GM12801 (cell line): ENCODE data around the gene TUBAL3.

ENCODE experiments used
- TF ChIP-seq, protein P1 (sequence below): IDR thresholded peaks from one replicate; pipeline ENCODE4 v1.5.1; 2011; ENCODE audit warnings: control low read depth; ENCODE audit not compliant: insufficient read length; ENCODE audit errors: extremely low read depth

Gene TUBAL3

DNA sequence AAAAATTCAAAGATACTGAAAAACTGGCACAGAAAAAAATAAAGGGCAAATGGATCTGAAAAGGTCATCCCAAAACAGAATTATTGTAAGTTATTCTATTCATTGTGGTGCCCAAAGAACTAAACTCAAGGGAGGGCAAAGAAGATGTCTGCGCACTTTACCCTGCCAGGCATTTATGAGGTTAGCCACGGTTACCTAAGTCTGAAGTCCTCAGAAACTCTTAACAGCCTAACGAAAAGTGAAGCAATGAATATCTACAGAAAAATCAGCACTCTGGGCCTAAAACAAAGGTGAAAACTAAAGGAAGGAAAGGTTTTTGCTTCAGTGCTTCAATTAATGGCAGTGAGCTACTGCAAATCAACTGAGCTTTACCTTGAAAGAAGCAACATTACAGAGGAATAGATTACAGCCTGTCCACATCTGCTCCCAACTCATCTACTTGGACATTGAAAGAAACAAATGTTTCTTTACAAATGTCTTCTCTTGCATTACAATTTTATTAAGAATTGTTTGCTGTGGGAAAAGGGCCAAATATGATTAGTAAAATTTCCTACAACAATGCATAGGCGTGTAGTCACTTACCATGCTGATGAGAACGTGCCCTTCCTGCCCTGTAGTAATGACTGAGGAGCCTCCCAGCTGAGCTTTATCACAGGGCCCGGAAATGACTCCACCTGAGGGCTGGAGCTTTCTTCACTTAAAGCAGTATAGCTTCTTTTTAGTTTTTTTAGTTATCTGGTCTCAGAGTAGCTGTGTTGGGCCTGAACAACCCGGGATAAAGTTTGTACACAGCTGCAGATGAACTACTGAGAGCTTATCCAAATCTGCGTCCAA is at the start of gene TUBAL3:
Gene TUBAL3, minus strand, starts transcription at position 621 of the 834 bp plus-strand sequence. Its CDS starts 36 bp downstream, at position 585.
- TF ChIP-seq, protein P1, sequence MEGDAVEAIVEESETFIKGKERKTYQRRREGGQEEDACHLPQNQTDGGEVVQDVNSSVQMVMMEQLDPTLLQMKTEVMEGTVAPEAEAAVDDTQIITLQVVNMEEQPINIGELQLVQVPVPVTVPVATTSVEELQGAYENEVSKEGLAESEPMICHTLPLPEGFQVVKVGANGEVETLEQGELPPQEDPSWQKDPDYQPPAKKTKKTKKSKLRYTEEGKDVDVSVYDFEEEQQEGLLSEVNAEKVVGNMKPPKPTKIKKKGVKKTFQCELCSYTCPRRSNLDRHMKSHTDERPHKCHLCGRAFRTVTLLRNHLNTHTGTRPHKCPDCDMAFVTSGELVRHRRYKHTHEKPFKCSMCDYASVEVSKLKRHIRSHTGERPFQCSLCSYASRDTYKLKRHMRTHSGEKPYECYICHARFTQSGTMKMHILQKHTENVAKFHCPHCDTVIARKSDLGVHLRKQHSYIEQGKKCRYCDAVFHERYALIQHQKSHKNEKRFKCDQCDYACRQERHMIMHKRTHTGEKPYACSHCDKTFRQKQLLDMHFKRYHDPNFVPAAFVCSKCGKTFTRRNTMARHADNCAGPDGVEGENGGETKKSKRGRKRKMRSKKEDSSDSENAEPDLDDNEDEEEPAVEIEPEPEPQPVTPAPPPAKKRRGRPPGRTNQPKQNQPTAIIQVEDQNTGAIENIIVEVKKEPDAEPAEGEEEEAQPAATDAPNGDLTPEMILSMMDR = no peak

DNA sequence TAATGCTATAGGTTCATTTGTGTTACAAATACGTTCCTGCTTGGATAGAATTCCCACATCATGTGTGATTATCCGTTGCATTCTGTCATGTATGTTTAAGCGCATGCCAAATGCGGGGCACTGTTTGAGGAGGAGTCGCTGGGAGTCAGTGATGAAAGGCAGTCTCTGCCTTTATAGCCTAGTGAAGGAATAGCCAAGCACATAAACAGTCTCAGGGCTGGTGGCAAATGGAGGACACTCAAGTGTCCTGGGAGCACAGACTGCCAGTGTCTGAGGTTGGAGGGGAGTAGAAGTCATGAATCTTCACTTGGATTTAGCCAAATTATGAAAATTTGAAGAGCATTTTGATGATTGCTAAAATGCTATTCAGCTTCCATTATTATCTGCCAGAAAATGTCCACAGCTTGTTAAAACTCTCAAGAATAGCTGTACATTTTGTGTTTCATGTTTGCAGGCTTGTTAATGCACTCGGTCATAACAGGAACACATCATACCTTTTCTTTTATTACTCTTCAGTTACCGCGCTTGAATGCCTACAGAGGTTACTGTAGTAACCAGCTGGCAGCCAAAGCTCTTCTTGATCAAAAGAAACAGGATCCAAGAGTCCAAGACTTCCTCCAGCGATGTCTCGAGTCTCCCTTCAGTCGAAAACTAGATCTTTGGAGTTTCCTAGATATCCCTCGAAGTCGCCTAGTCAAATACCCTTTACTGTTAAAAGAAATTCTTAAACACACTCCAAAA is 49.3 kb upstream of the TUBAL3 start:
- TF ChIP-seq, protein P1 = no peak

DNA sequence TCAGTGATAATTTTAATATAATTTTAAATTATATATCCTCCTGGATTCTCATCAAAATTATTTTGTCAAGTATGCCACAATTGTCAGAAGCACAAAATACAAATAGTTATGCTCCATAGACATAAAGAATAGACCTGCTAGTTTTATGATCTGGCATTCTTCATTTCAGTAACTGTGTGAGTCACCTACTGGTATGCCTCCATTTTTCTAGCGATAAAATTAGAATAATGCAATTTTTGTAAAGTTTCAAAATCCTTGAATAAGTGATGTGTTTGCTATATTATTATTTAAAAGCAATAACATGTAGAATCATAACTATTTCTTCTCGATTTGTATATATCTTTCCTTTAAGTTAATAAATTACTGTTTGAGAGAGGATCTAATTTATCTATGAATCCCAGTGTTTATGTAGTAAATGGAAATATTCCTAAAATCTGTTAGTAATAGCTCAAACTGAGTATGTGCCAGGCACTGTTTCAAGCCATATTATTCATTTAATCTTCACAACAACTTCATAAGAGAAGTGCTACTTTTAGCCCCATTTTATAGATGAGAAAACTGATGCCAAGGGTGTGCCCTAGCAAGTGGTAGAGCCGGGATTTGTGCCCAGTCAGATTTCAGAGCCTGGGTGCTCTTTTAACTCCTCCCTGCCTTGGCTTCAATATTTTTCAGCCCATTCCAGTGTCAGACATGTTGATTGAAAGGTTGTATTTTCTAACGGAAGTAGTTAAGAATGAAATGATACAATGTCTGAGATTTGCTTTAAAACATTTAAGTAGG is 46.2 kb upstream of the TUBAL3 start:
- TF ChIP-seq, protein P1 = no peak

DNA sequence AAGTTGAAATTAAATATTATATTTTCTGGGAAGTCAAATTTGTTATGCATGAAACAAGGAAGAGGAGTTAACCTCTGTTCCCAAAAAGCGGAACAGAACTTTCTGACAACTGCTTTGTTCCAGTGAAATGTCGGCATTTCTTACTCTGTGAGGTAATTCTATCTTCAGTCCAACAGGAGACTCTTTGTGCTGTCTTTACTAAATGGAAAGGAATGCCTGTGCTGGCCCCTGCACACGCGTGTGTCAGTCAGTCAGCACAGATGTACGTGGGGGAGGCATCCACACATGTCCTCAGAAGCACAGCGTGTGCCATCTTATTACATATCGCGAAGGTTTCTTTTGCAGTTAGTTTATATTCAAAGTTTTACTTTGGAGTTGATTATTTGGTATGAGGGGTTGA is 45.2 kb upstream of the TUBAL3 start:
- TF ChIP-seq, protein P1 = no peak

DNA sequence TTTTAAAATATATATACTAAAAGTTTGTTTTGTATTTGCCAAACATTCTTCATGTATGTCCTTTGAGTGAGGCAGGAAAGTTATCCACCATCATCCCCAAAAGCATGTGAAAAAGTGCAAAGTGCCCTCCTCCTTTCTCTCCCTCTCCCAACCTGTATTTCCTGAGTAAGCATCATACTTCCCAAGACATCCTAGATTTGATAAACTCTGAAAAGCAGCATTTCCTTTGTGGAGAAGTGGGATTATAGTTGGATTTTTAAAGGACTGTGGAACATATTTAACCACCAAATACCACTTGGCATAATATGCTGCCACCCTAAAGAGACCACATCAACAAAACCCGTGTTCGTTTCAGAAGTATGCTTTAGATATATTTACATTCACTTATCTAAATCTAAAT is 44.6 kb upstream of the TUBAL3 start:
- TF ChIP-seq, protein P1 = no peak

DNA sequence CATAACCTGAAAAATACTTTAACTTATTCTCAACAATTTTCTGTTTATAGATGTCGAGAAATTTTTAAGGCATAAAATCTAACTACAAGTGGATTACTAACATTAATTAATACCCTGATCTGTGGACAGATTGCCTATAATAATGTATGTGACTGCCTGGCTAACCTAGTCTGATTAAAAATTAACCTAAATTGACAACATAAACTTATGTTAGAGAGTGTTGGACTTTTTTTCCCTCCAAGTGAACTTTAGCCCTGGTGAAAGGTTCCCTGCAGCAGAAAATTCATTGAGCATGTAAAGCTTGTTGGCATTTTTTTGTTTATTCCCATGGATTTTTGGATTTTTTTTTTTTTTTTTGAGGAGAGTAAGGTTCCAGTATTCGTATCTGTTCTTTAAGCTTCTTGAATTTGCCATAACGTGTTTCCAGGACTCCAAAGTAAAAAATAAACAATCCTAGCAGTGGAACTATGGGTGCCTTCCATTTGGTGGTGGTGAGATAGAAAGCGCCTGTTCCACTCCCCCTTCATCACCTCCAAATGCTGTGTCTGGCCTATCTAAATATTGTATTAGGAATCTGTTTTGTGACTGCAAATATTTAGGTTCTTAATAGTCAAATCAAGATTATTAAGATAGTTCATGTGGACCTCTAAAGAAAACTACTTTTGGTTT is 43.8 kb upstream of the TUBAL3 start:
- TF ChIP-seq, protein P1 = no peak

DNA sequence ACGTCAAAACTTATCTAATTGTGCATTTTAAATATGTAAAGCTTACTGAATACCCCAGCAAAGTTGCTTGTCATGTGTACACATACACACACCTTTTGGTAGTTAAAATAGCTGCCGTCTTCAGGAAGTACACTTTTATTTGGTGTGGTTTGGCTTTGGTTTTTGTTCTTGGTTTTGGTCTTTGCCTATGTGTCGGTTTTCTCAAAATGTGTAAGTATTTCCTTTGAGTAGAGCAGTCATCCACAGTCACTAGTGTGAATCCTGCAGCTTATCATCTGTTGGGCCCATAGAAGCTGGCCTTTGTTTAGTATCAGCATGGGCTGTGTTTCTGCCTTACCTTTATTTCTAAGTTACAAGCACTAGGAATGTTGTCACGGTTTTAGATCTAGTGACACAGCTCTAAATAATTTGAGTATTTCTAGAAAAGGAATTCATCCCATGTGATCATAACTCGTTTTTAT is 43.0 kb upstream of the TUBAL3 start:
- TF ChIP-seq, protein P1 = no peak
